Lower lobe of right lung (tissue), 2 donors: Measurements from ENCODE around the gene KIFAP3. TPM values are rescaled to one million over a fixed set of nuclear protein-coding genes. Genes with fewer than 3 reads are reported as not detected.
A peak's percentile ranks its signal among the peaks of the same experiment; 100 is the strongest.

Experiments used
- ATAC-seq, 2 donors: fragments of 200-7000 bp; cut with Tn5 transposase; one replicate each; pipeline ENCODE4 v1.9.1; 2020 to 2022; ENCODE audit warnings: mild to moderate bottlenecking in 2 of 2, moderate library complexity in 2 of 2
- DNase-seq: peaks from one replicate; pipeline ENCODE4 v3.0.0-alpha.2; 2020
- H3K27ac ChIP-seq: fragments of 200-600 bp; one replicate; pipeline ENCODE4 v1.8.0; 2022
- H3K27me3 ChIP-seq: fragments of 200-600 bp; one replicate; pipeline ENCODE4 v1.8.0; 2022; ENCODE audit warnings: low read depth
- H3K36me3 ChIP-seq: fragments of 200-600 bp; one replicate; pipeline ENCODE4 v1.8.0; 2022; ENCODE audit warnings: mild to moderate bottlenecking
- H3K4me1 ChIP-seq: fragments of 200-600 bp; one replicate; pipeline ENCODE4 v1.8.0; 2022
- H3K4me3 ChIP-seq: fragments of 200-600 bp; one replicate; pipeline ENCODE4 v1.8.0; 2022; ENCODE audit warnings: mild to moderate bottlenecking
- H3K9me3 ChIP-seq: fragments of 200-600 bp; one replicate; pipeline ENCODE4 v1.8.0; 2022
- CTCF ChIP-seq: fragments of 200-600 bp; IDR thresholded peaks from one replicate; pipeline ENCODE4 v1.8.0; 2022; ENCODE audit warnings: antibody characterized with exemption, mild to moderate bottlenecking
- intact Hi-C: fragments of 100-400 bp; cut with DNase I; formaldehyde crosslinking; loops from one replicate; pipeline ENCODE4 v1.11.0; 2022
- total RNA-seq: library from RNA; stranded (reverse); fragmentation: NEBNext Ultra II Directional; extraction: Animal tissue kit (Norgen Biotek cat#: 25700); gene quantifications from one replicate; pipeline ENCODE4 v1.2.1, GENCODE V29; 2021
- donor health status: DM: no; HTN: yes; CAD: no; lungs with severe emphysema.

Gene KIFAP3
- total RNA-seq, 1 donor from 2014 or later: 21.4 TPM

DNA sequence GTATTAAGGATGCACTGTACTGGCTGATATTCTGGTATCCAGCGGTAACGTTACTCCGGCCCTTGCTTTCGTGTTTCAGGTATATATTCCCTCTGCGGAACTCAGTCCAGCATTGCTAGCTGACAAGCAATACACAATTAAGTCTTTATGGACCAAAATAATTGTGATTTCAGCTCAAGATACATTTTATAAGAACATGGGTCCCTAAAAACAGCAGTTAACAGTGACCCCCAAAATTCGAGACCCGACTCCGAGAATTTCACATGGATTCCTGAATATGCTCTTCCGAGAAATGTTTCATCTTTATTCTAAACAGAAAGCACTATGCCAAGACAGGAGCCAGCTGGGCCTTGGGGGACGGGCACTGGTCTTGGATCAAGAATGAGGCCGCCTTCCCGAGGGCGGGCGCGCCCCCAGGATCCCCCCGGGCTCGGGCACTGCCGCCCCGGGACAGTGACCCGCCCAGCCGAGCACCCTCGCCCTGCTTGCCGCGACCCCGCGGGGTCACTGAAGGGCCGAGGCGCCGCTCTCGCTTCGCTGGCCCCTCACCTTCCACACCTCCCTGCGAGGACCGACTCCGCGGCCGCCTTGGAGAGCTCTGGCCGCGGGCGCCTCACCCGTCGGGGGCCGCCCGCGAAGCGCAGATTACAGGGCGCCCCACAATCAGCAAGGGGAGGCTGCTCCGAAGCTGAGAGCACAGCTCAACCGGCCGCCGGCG is 181.4 kb downstream of the KIFAP3 start:
- ATAC-seq (peak; percentile 16 to 37), DNase-seq (peak; percentile 67)
- intact Hi-C loops: no loop called here

GRCh38 chr1:169892176-169892926 is 182.1 kb downstream of the KIFAP3 start:
- H3K4me3 ChIP-seq: peak overlapping the region; percentile 85
- intact Hi-C loops: no loop called here
- ATAC-seq: no peak
- no peaks in the 10 kb centered on the region for H3K9me3 ChIP-seq
- H3K4me1 ChIP-seq: peaks cover 40% of the 10 kb centered on the region
- no peak for TF ChIP-seq CTCF
- DNase-seq: no peak
- no peaks in the 10 kb centered on the region for H3K27me3 ChIP-seq
- H3K36me3 ChIP-seq: peaks cover 13% of the 10 kb centered on the region
- peak overlapping the region; percentile 99 for H3K27ac ChIP-seq

More for the DNA sequence above, 181.4 kb downstream of the KIFAP3 start:
- peaks cover 40% of the 10 kb centered on the region for H3K4me1 ChIP-seq
- H3K27ac ChIP-seq: peak overlapping the region; percentile 99
- peak overlapping the region; percentile 85 for H3K4me3 ChIP-seq
- TF ChIP-seq CTCF: no peak
- no peaks in the 10 kb centered on the region for H3K27me3 ChIP-seq
- H3K9me3 ChIP-seq: no peaks in the 10 kb centered on the region
- peaks cover 6% of the 10 kb centered on the region for H3K36me3 ChIP-seq

DNA sequence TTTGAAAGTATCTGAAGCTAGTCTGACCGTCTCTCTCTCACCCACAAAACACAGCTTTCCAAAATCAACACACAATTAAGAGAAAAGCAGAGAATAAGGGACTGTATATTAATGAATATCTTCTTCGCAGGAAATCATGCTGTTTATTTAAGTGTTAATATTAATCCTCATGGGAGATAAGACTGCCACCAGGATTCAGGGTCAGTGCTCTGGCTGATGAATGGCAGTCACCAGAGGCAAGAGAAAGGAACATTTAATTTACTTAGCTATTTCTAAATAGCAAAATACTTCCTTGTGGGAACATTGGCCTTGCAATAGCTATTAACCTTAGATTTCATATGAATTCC is 183.0 kb downstream of the KIFAP3 start:
- Histone ChIP-seq H3K9me3 (no peaks in the 10 kb centered on the region), H3K27me3 (no peaks in the 10 kb centered on the region), H3K4me3 (peak overlapping the region; percentile 4), H3K4me1 (peaks cover 40% of the 10 kb centered on the region), H3K27ac (peak overlapping the region; percentile 61), H3K36me3 (peaks cover 22% of the 10 kb centered on the region)
- TF ChIP-seq CTCF: no peak
- intact Hi-C loops: no loop called here
- ATAC-seq (no peak), DNase-seq (no peak)

- no peak for DNase-seq
- no peaks in the 10 kb centered on the region for H3K9me3 ChIP-seq
Measured at GRCh38 chr1:169890761-169891538, 183.5 kb downstream of the KIFAP3 start.

More at GRCh38 chr1:169890761-169891538, 183.5 kb downstream of the KIFAP3 start:
- intact Hi-C loops: no loop called here
- no peak for ATAC-seq
- TF ChIP-seq CTCF: no peak
- peak overlapping the region; percentile 61 for H3K27ac ChIP-seq
- H3K27me3 ChIP-seq: no peaks in the 10 kb centered on the region
- peaks cover 27% of the 10 kb centered on the region for H3K36me3 ChIP-seq
- H3K4me1 ChIP-seq: peaks cover 40% of the 10 kb centered on the region
- H3K4me3 ChIP-seq: peak overlapping the region; percentile 4
